ENCODE measurements around the gene MLKL. TPM values are rescaled to one million over a fixed set of nuclear protein-coding genes. Genes with fewer than 3 reads are reported as not detected.
A peak's percentile ranks its signal among the peaks of the same experiment; 100 is the strongest.

MLKL gene
- polyA plus RNA-seq, 1 experiment = 5.8 TPM

GRCh38 chr16:74626741-74627416 is 73.8 kb downstream of the MLKL start:
- Histone ChIP-seq H3K27ac (ENCODE audit: low read depth, low read length) (no peak overlapping the region), H3K4me3 (ENCODE audit: low read depth, low read length) (no peak overlapping the region), H3K9me3 (ENCODE audit: control insufficient read depth, insufficient read depth, low read length) (no peaks in the 10 kb centered on the region), H3K27me3 (ENCODE audit: control insufficient read depth, insufficient read depth, low read length) (no peaks in the 10 kb centered on the region)
- no peak for TF ChIP-seq CTCF (IDR thresholded peaks at IDR 0.05; ENCODE audit: low read depth, low read length)
- CTCF ChIA-PET = no interaction called here
- POLR2A ChIA-PET = interaction anchor here (0.6 to 1.3 kb wide), 2 partner anchors 19 to 29 kb away, joined by 4 read pairs; partner anchors contain the start of gene GLG1
- no peak for DNase-seq (ENCODE audit: low read depth, low spot score)

GRCh38 chr16:74625500-74626350 is 74.9 kb downstream of the MLKL start:
- ChIA-PET CTCF (interaction anchor here (0.5 to 0.6 kb wide), 2 partner anchors 237 to 1473 kb away, joined by 4 to 6 read pairs; no protein-coding TSS in a partner anchor), POLR2A (interaction anchor here (1.3 kb wide), 1 partner anchor 18 kb away, joined by 4 read pairs; the partner anchor contains the start of gene GLG1)
- Histone ChIP-seq H3K27me3 (ENCODE audit: control insufficient read depth, insufficient read depth, low read length) (no peaks in the 10 kb centered on the region), H3K4me3 (ENCODE audit: low read depth, low read length) (no peak overlapping the region), H3K9me3 (ENCODE audit: control insufficient read depth, insufficient read depth, low read length) (no peaks in the 10 kb centered on the region), H3K27ac (ENCODE audit: low read depth, low read length) (no peak overlapping the region)
- DNase-seq (ENCODE audit: low read depth, low spot score) = no peak
- no peak for TF ChIP-seq CTCF (IDR thresholded peaks at IDR 0.05; ENCODE audit: low read depth, low read length)

- Histone ChIP-seq H3K27me3 (ENCODE audit: control insufficient read depth, insufficient read depth, low read length) (no peaks in the 10 kb centered on the region), H3K27ac (ENCODE audit: low read depth, low read length) (no peak overlapping the region), H3K9me3 (ENCODE audit: control insufficient read depth, insufficient read depth, low read length) (no peaks in the 10 kb centered on the region), H3K4me3 (ENCODE audit: low read depth, low read length) (no peak overlapping the region)
- ChIA-PET POLR2A (no interaction called here), CTCF (interaction anchor here (2.4 kb wide), 1 partner anchor 117 kb away, joined by 8 read pairs; no protein-coding TSS in a partner anchor)
- TF ChIP-seq CTCF (IDR thresholded peaks at IDR 0.05; ENCODE audit: low read depth, low read length) = no peak
- DNase-seq (ENCODE audit: low read depth, low spot score) = no peak
Measured at GRCh38 chr16:74623839-74624235, 76.8 kb downstream of the MLKL start.

- ChIA-PET POLR2A (no interaction called here), CTCF (interaction anchor here (0.6 to 2.4 kb wide), 25 partner anchors 9 to 316 kb away, joined by 3 to 9 read pairs (median 4); partner anchors contain the start of gene GLG1)
- no peaks in the 10 kb centered on the region for H3K27me3 ChIP-seq (ENCODE audit: control insufficient read depth, insufficient read depth, low read length)
- H3K4me3 ChIP-seq (ENCODE audit: low read depth, low read length) = no peak overlapping the region
- peak; percentile 27 for DNase-seq (ENCODE audit: low read depth, low spot score)
- H3K27ac ChIP-seq (ENCODE audit: low read depth, low read length) = no peak overlapping the region
- no peaks in the 10 kb centered on the region for H3K9me3 ChIP-seq (ENCODE audit: control insufficient read depth, insufficient read depth, low read length)
- TF ChIP-seq CTCF (IDR thresholded peaks at IDR 0.05; ENCODE audit: low read depth, low read length) = peak; percentile 66
Measured at GRCh38 chr16:74623214-74623838, 77.3 kb downstream of the MLKL start.

All from AG04450 (cell line).